Omental fat pad (tissue), 4 donors: ENCODE data around the gene ANKRD13B. TPM values are rescaled to one million over a fixed set of nuclear protein-coding genes. Genes with fewer than 3 reads are reported as not detected.
"Not testable (repeated sequence)": the region's sequence is repeated elsewhere in the genome, so short reads cannot be mapped to it uniquely, and the experiment has no call there.

Source experiments
- ATAC-seq: fragments of 150-250 bp; one replicate; pipeline ENCODE4 v1.9.1; 2016; ENCODE audit warnings: mild to moderate bottlenecking, moderate library complexity; ENCODE audit not compliant: low FRiP score
- DNase-seq: peaks from one replicate; pipeline ENCODE4 v3.0.0-alpha.2; 2019; ENCODE audit warnings: low spot score
- total RNA-seq, 4 donors: library from RNA; depleted of rRNA; stranded (reverse); fragments of >200 nt; gene quantifications; one replicate each; pipeline ENCODE4 v1.1.0, GENCODE V29; 2016
- TF ChIP-seq, protein P1 (sequence below), 3 donors: fragments of 450-650 bp; IDR thresholded peaks; one replicate each; pipeline ENCODE4 v1.5.1; 2016 to 2017; ENCODE audit warnings: antibody characterized with exemption in 3 of 3, mild to moderate bottlenecking in 3 of 3, moderate library complexity in 2 of 3

Gene ANKRD13B
- total RNA-seq, 4 donors from 2014 or later = 9.2 to 18.3 (median 13.2) TPM

DNA sequence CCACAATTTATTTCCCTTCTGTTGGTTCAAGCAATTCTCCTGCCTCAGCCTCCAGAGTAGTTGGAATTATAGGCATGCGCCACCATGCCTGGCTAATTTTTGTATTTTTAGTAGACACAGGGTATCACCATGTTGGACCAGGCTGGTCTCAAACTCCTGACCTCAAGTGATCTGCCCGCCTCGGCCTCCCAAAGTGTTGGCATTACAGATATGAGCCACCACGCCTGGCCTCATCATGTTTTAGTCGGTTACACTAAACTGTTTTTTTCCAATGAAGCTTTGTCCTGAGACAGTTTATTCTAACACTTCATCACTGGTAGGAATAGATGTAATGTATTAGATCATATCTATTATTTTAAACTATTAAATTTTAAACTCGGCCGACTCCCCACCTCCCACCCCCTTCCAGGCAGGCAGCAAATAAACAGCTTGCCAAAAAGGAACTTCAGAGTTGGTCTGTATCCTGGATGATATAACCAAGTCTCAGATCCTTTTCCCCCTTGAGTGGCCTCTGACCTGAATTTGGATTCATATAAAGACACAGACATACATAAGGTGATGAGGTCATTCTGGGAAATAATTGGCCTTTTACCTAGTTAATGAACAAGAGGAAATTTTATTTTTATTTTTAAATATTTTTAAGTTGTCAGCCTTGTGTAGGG is 48.2 kb downstream of the ANKRD13B start:
- no peak for ATAC-seq
- TF ChIP-seq, protein P1, sequence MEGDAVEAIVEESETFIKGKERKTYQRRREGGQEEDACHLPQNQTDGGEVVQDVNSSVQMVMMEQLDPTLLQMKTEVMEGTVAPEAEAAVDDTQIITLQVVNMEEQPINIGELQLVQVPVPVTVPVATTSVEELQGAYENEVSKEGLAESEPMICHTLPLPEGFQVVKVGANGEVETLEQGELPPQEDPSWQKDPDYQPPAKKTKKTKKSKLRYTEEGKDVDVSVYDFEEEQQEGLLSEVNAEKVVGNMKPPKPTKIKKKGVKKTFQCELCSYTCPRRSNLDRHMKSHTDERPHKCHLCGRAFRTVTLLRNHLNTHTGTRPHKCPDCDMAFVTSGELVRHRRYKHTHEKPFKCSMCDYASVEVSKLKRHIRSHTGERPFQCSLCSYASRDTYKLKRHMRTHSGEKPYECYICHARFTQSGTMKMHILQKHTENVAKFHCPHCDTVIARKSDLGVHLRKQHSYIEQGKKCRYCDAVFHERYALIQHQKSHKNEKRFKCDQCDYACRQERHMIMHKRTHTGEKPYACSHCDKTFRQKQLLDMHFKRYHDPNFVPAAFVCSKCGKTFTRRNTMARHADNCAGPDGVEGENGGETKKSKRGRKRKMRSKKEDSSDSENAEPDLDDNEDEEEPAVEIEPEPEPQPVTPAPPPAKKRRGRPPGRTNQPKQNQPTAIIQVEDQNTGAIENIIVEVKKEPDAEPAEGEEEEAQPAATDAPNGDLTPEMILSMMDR (IDR thresholded peaks at IDR 0.05) = no peak
- no peak for DNase-seq

DNA sequence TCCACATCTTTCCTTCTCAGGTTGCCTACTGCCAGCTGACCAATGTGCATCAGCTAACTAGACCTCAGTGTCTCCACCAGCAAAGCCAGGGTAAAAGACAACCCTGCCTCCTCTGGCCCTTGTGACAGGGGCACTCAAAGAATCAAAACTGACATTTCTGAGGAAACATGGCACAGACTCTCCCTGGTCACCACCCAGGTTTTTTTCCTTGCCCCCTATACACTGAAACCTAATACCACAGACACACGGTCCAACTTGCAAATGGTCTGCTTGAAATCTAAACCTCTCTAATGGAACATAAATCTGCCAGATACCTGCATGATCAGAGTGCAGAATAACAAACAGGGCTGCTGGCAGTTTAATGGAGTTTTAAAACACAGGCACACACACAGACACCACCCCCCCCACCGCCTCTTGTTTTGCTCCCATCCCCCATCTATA is 49.3 kb downstream of the ANKRD13B start:
- ATAC-seq = no peak

DNA sequence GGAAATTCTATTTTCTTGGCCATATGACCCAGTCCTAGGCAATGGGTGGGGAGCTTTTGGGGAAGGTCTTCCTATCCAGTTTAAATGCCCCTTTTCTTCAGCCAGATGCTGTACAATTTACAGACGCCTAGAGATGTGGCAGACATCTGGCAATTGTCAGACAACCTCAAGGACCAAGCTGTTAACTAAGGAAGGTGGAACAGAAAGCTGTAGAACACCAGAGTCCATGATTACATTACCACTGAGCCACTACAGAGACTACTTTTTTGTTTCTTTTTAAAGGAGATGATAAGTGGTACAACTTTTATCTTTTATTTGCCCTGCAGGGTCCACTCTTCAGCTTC is 50.9 kb downstream of the ANKRD13B start:
- DNase-seq = no peak
- no peak for ATAC-seq
- TF ChIP-seq, protein P1 (IDR thresholded peaks at IDR 0.05) = no peak

More for the DNA sequence above, 49.3 kb downstream of the ANKRD13B start:
- TF ChIP-seq, protein P1 (IDR thresholded peaks at IDR 0.05) = no peak
- DNase-seq = no peak

DNA sequence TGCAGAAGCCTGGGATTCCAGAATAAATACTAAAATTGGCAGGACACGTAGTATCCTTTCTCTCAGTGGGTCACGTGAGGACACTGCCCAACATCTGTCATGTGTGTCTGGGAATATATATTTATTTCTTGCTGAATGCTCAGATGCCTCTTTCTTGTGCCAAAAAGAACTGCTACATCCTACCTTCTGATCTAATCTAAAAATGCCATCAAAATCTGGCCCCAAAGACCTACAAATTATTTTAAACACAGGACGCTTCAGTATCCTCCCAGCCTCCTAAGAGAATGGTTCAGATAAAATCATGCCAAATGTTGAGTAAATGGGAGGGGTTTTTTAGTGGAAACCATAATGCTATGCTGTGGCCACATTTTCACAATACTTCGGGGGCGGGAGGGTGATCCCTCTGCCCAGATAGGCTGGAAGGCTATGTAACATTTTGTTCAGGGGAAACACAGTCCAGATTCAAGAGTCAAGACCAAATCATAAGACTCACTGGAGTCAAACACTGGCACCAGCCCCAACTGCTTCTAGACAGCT is 52.7 kb downstream of the ANKRD13B start:
- TF ChIP-seq, protein P1 (IDR thresholded peaks at IDR 0.05) = no peak
- DNase-seq (peak; percentile 44), ATAC-seq (peak; percentile 82)

DNA sequence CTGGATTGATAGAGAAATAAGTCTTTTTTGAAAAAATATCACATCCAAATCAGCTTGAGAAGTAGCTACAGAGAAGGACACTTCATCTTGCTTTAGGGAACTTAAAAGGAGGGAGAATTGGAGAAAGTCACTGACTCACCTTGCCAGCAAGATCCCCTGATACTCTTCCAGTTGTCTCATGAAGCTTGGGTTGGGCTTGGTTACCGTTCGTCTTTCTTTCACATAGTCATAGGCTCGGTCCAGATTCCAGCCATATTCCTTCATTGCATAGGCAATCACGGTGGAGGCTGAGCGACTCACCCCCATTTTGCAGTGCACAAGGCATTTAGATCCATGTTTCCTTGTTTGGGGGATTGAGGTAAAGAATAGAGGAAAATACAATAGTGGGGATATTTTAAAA is 55.1 kb downstream of the ANKRD13B start:
- TF ChIP-seq, protein P1 (IDR thresholded peaks at IDR 0.05) = no peak
- no peak for DNase-seq
- no peak for ATAC-seq

DNA sequence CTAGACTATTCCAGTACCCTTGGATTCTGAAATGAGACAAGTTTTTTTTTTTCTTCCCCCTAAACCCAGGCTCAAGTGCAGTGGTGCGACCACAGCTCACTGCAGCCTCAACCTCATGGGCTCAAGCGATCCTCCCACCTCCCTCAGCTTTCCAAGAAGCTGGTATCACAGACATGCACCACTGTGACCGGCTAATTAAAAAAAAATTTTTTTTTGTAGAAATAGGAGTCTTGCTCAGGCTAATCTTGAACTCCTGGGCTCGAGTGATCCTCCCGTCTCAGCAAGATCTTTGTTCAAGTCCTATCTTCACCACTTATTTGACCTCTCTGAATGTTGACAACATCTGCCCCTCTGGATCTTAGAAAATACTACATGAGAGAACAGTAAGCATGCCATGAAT is 56.4 kb downstream of the ANKRD13B start:
- TF ChIP-seq, protein P1 (IDR thresholded peaks at IDR 0.05) = no peak

DNA sequence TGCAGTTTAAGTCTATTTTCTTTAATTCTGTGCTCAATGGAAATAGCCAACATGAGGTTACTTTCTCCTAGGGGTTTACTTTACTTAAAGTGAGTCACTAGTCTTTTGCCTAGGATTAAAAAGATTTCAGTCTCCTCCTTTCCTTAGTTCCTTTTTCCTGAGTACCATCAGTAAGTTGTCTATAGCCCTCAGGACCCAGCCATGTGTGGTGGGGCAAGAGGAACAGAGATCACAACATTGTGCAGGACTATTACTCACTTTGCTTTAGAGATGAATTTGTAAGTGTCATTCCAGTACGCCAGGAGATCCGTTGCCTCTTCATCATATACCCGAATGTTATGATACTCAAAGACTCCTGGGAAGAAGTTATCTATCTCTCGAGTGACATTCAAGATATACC is 57.5 kb downstream of the ANKRD13B start:
- TF ChIP-seq, protein P1 (IDR thresholded peaks at IDR 0.05) = no peak
- ATAC-seq (no peak), DNase-seq (no peak)

More for the DNA sequence above, 56.4 kb downstream of the ANKRD13B start:
- no peak for DNase-seq
- no peak for ATAC-seq

DNA sequence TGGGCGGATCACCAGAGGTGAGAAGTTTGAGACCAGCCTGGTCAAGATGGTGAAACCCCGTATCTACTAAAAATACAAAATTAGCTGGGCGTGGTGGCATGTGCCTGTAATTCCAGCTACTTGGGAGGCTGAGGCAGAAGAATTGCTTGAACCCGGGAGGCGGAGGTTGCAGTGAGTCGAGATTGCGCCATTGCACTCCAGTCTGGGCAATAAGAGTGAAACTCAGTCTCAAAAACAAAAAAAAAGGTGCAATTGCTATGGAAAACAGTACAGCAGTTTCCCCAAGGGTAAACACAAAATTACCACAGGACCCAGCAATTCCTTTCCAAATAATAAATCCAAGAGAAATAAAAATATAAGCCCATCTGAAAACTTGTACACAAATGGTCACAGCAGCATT is 59.0 kb downstream of the ANKRD13B start:
- not testable (repeated sequence) for ATAC-seq, DNase-seq
